MM.1S (cell line): ENCODE measurements around the gene PLIN3.
"Not testable (repeated sequence)": the region's sequence is repeated elsewhere in the genome, so short reads cannot be mapped to it uniquely, and the experiment has no call there.

Experiments
- DNase-seq: peaks from one replicate; pipeline ENCODE4 v3.0.0-alpha.2; 2015
- H2AFZ ChIP-seq: fragments of 300-600 bp; sonication (generic); 2 replicates; pipeline ENCODE4 v1.6.0; 2016; ENCODE audit warnings: antibody characterized with exemption, low read length
- H3F3A ChIP-seq: fragments of 300-600 bp; sonication (generic); 2 replicates; pipeline ENCODE4 v1.6.1; 2016; ENCODE audit warnings: mild to moderate bottlenecking, antibody characterized with exemption, low read length, moderate library complexity, mixed read lengths; ENCODE audit not compliant: insufficient read depth
- H3K27ac ChIP-seq: fragments of 300-600 bp; sonication (generic); 2 replicates; pipeline ENCODE4 v1.5.1; 2016; ENCODE audit warnings: mild to moderate bottlenecking, low read length
- H3K27me3 ChIP-seq: fragments of 300-600 bp; sonication (generic); replicated peaks from 2 replicates; pipeline ENCODE4 v1.6.0; 2016; ENCODE audit warnings: low read length; ENCODE audit not compliant: insufficient read depth
- H3K36me3 ChIP-seq: fragments of 300-600 bp; sonication (generic); replicated peaks from 2 replicates; pipeline ENCODE4 v1.6.1; 2016; ENCODE audit warnings: mild to moderate bottlenecking, low read length, mixed read lengths; ENCODE audit not compliant: insufficient read depth
- H3K4me1 ChIP-seq: fragments of 300-600 bp; sonication (generic); 2 replicates; pipeline ENCODE4 v1.6.1; 2016; ENCODE audit warnings: low read length, mixed read lengths
- H3K4me2 ChIP-seq: fragments of 300-600 bp; sonication (generic); 2 replicates; pipeline ENCODE4 v1.6.0; 2016; ENCODE audit warnings: low read depth, low read length
- H3K4me3 ChIP-seq: fragments of 300-600 bp; sonication (generic); 2 replicates; pipeline ENCODE4 v1.5.1; 2016; ENCODE audit warnings: low read length, mixed read lengths
- H3K79me2 ChIP-seq: fragments of 300-600 bp; sonication (generic); 2 replicates; pipeline ENCODE4 v1.6.1; 2016; ENCODE audit warnings: mixed run types, low read length, mixed read lengths
- H3K9ac ChIP-seq: fragments of 300-600 bp; sonication (generic); 2 replicates; pipeline ENCODE4 v1.6.1; 2016; ENCODE audit warnings: low read length, mixed read lengths
- H3K9me2 ChIP-seq: fragments of 300-600 bp; sonication (generic); replicated peaks from 2 replicates; pipeline ENCODE4 v1.6.1; 2016; ENCODE audit warnings: mild to moderate bottlenecking, low read length, mixed read lengths; ENCODE audit not compliant: insufficient read depth
- H3K9me3 ChIP-seq: fragments of 300-600 bp; sonication (generic); replicated peaks from 2 replicates; pipeline ENCODE4 v1.6.1; 2016; ENCODE audit warnings: mild to moderate bottlenecking, low read length, mixed read lengths; ENCODE audit not compliant: insufficient read depth
- H4K20me1 ChIP-seq: fragments of 300-600 bp; sonication (generic); 2 replicates; pipeline ENCODE4 v1.6.1; 2016; ENCODE audit warnings: mild to moderate bottlenecking, low read length, moderate library complexity, mixed read lengths; ENCODE audit not compliant: insufficient read depth
- EZH2 ChIP-seq: fragments of 300-600 bp; sonication (generic); optimal IDR thresholded peaks from 2 replicates; pipeline ENCODE3; 2017; ENCODE audit warnings: low read depth, mild to moderate bottlenecking, antibody characterized with exemption, low read length, mixed read lengths
- EZH2phosphoT487 ChIP-seq: fragments of 300-600 bp; sonication (generic); IDR thresholded peaks from 2 replicates; pipeline ENCODE4 v1.6.1; 2018; ENCODE audit warnings: antibody characterized with exemption, low read length
- TF ChIP-seq, protein P1 (sequence below): fragments of 300-600 bp; sonication (generic); IDR thresholded peaks from 2 replicates; pipeline ENCODE4 v1.5.1; 2016; ENCODE audit warnings: antibody characterized with exemption, low read length, mixed read lengths

The PLIN3 gene

GRCh38 chr19:4847190-4847973, 20.1 kb downstream of the PLIN3 start:
- TF ChIP-seq, protein P1, sequence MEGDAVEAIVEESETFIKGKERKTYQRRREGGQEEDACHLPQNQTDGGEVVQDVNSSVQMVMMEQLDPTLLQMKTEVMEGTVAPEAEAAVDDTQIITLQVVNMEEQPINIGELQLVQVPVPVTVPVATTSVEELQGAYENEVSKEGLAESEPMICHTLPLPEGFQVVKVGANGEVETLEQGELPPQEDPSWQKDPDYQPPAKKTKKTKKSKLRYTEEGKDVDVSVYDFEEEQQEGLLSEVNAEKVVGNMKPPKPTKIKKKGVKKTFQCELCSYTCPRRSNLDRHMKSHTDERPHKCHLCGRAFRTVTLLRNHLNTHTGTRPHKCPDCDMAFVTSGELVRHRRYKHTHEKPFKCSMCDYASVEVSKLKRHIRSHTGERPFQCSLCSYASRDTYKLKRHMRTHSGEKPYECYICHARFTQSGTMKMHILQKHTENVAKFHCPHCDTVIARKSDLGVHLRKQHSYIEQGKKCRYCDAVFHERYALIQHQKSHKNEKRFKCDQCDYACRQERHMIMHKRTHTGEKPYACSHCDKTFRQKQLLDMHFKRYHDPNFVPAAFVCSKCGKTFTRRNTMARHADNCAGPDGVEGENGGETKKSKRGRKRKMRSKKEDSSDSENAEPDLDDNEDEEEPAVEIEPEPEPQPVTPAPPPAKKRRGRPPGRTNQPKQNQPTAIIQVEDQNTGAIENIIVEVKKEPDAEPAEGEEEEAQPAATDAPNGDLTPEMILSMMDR = no peak
- TF ChIP-seq EZH2phosphoT487 (no peak), EZH2 (no peak)
- H3F3A ChIP-seq = no peaks in the 10 kb centered on the region
- no peak overlapping the region for H2AFZ ChIP-seq
- H3K79me2 ChIP-seq = no peaks in the 10 kb centered on the region
- H3K9me2 ChIP-seq = no peaks in the 10 kb centered on the region
- H3K4me1 ChIP-seq = no peaks in the 10 kb centered on the region
- no peaks in the 10 kb centered on the region for H3K36me3 ChIP-seq
- H3K4me3 ChIP-seq = no peak overlapping the region
- H4K20me1 ChIP-seq = no peaks in the 10 kb centered on the region
- H3K9me3 ChIP-seq = no peaks in the 10 kb centered on the region
- H3K9ac ChIP-seq = no peak overlapping the region
- DNase-seq = no peak
- H3K27ac ChIP-seq = no peak overlapping the region
- H3K27me3 ChIP-seq = no peaks in the 10 kb centered on the region
- H3K4me2 ChIP-seq = no peak overlapping the region

DNA sequence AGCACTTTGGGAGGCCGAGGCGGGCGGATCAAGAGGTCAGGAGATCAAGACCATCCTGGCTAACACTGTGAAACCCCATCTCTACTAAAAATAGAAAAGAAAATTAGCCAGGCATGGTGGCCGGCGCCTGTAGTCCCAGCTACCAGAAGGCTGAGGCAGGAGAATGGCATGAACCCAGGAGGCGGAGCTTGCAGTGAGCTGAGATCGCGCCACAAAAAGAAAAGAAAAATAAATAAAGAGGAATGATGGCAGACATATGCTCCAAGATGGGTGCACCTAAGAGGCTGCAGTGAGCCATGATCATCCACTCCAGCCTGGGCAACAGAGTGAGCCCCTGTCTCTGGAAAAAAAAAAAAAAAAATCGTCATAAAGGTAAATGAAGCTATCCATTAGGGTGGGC, 21.5 kb downstream of the PLIN3 start:
- H3K27me3 ChIP-seq, H3K4me1 ChIP-seq, H3K9me2 ChIP-seq, H3K9me3 ChIP-seq, H3K4me2 ChIP-seq, DNase-seq, H2AFZ ChIP-seq, H3K27ac ChIP-seq, H3K9ac ChIP-seq, H3K79me2 ChIP-seq, H4K20me1 ChIP-seq, H3F3A ChIP-seq, H3K36me3 ChIP-seq, H3K4me3 ChIP-seq: not testable (repeated sequence)

DNA sequence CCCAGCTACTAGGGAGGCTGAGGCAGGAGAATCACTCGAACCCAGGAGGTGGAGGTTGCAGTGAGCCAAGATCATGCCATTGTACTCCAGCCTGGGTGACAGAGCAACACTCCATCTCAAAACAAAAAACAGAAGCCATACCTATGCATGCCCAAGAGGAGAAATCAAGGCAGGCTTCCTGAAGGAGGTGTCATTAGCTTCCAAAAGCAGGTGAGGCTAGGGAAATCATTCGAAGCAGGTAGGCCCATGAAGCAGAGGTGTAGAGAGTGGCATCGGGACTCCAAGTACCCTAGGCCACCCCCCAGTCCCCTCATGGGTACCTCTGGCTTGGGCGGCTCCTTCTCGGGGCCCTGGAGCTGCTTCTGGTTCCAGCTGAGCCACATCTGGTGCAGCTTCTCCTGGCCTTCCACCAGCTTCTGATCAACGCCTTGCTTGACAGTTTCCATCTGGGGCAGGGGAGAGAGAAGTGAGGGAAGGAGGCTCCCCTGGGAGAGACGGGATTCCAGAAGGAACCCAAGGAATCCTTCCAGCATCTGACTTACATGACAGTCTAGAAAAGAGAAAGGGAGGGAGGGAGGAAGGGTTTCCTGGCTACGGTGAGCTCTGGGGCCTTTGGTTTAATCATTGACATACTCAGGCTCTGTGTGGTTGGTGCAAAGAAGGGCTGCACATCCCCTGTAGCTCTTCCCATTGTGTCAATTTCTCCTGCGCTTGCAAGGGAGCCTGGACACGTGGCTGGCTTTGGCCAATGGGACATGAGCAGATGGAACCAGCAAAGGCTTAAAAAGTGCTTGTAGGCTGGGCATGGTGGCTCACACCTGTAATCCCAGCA, 22.9 kb downstream of the PLIN3 start:
- H3K9me3 ChIP-seq = no peaks in the 10 kb centered on the region
- no peaks in the 10 kb centered on the region for H3K27me3 ChIP-seq
- H2AFZ ChIP-seq = no peak overlapping the region
- no peaks in the 10 kb centered on the region for H3K79me2 ChIP-seq
- H3K9me2 ChIP-seq = no peaks in the 10 kb centered on the region
- no peak overlapping the region for H3K4me3 ChIP-seq
- H3F3A ChIP-seq = no peaks in the 10 kb centered on the region
- H4K20me1 ChIP-seq = no peaks in the 10 kb centered on the region
- no peak overlapping the region for H3K4me2 ChIP-seq
- H3K9ac ChIP-seq = no peak overlapping the region
- TF ChIP-seq EZH2phosphoT487 (no peak), EZH2 (no peak)
- TF ChIP-seq, protein P1 = no peak
- no peak overlapping the region for H3K27ac ChIP-seq
- no peaks in the 10 kb centered on the region for H3K36me3 ChIP-seq
- no peak for DNase-seq
- no peaks in the 10 kb centered on the region for H3K4me1 ChIP-seq

GRCh38 chr19:4843647-4843965, 23.9 kb downstream of the PLIN3 start:
- no peaks in the 10 kb centered on the region for H3F3A ChIP-seq

More at GRCh38 chr19:4843647-4843965, 23.9 kb downstream of the PLIN3 start:
- DNase-seq = no peak
- no peaks in the 10 kb centered on the region for H3K36me3 ChIP-seq
- H3K9me3 ChIP-seq = no peaks in the 10 kb centered on the region
- H3K79me2 ChIP-seq = no peaks in the 10 kb centered on the region
- no peak overlapping the region for H2AFZ ChIP-seq
- H3K27ac ChIP-seq = no peak overlapping the region
- H3K9ac ChIP-seq = no peak overlapping the region
- H3K9me2 ChIP-seq = no peaks in the 10 kb centered on the region
- no peaks in the 10 kb centered on the region for H3K27me3 ChIP-seq
- H4K20me1 ChIP-seq = no peaks in the 10 kb centered on the region
- no peak overlapping the region for H3K4me3 ChIP-seq
- no peaks in the 10 kb centered on the region for H3K4me1 ChIP-seq
- TF ChIP-seq, protein P1 = no peak
- no peak for TF ChIP-seq EZH2
- TF ChIP-seq EZH2phosphoT487 = no peak
- no peak overlapping the region for H3K4me2 ChIP-seq
